Esophagus squamous epithelium (tissue), 4 donors: ENCODE data around the gene OR13J1.

Experiments used
- CTCF ChIP-seq, 6 experiments: fragments of 450-650 bp in 4 of 6; fragments of 200-600 bp in 2 of 6; sonication (generic) in 2 of 6; IDR thresholded peaks; one replicate each; pipeline ENCODE4 v1.5.1; 2016 to 2019; ENCODE audit warnings: antibody characterized with exemption in 6 of 6, mild to moderate bottlenecking in 4 of 6, moderate library complexity in 4 of 6
- POLR2A ChIP-seq, 4 donors: fragments of 450-650 bp; IDR thresholded peaks; one replicate each; pipeline ENCODE4 v1.6.1; 2017; ENCODE audit warnings: antibody characterized with exemption in 4 of 4, mild to moderate bottlenecking in 4 of 4, moderate library complexity in 3 of 4

- TF ChIP-seq CTCF (IDR thresholded peaks at IDR 0.05) (no peak), POLR2A (IDR thresholded peaks at IDR 0.05) (no peak)
Observed at GRCh38 chr9:35832814-35833213, 37.4 kb downstream of the OR13J1 start.
